GM13977 (cell line): Measurements from ENCODE around the gene MRPS25.

Experiments used
- DNase-seq: peaks from one replicate; pipeline ENCODE4 v3.0.0; 2012; ENCODE audit warnings: low spot score
- CTCF ChIP-seq: IDR thresholded peaks from 2 replicates; pipeline ENCODE4 v1.5.1; 2012; ENCODE audit warnings: mild to moderate bottlenecking, control low read depth; ENCODE audit not compliant: insufficient read depth; ENCODE audit errors: extremely low read depth, missing control alignments
- in situ Hi-C: fragments of 300-500 bp; cut with MboI; formaldehyde crosslinking; loops from one replicate; pipeline ENCODE4 v1.12.0; 2022; ENCODE audit warnings: low sequenced_read_pairs, low pct_unique_long_range_greater_than_20kb, mixed read lengths, inconsistent platforms; ENCODE audit not compliant: unreplicated experiment

The MRPS25 gene

DNA sequence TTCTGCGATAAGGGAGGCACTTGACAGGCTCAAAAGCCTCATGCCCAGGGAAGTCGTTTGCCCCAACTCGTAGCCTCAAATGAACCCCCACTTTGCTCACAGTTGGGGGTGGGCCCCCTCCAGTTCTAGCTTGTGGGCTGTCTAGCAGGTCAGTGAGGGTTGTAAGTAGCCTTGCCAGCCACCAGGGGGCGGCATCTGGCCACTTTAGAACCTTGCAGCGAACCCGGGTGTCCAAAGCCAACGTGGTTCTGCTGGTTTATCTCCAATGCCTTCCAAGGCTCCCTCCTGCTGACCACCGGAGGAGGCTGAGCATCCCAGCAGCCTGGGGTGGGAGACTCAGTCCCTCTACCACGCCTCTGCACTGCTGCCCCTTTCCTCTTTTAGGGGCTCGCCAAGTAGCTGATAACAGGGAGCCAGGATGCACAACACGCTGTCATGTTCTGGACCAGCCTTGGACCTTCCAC, 43.0 kb upstream of the MRPS25 start:
- TF ChIP-seq CTCF: peak; percentile 88
- in situ Hi-C loops: loop anchor here (25.0 kb wide), 1 partner anchor 304 kb away; no protein-coding TSS in a partner anchor
- peak; percentile 88 for DNase-seq

DNA sequence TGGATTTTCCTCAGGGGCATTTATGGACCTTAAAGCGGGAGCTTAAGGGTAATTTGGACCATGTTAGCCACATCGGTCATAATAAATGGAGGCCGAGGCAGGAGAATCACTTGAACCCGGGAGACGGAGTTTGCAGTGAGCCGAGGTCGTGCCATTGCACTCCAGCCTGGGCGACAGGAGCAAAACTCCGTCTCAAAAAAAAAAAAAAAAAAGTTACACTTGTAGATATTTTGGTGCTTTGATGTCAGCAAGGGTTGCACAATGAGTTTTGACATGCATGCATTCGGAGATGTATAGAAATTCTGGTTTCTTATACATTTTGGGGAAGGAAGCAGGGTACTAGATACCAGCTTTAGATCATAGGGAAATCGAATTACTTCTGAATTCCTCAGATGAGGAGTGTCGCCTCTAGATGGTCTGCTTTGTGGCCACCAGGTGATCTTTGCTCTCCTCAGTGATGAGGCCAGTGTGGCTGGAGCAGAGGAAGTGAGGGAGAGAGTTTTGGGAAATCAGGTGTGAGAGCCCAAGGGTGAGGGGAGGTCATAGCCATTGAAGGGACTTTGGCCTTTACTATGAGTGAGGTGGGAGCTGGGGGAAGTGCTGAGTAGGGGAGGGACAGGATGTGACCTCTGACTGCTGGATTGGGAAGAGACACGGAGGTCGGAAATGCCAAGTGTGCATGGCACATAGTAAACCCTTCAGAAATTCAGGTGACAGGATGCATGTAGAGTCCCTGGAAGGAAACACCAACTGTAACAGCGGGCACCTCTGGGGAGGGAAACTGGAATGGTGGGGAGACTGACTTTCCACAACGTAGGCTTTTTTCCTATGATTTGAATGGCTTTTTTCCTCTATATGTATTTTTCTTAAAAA, 42.2 kb upstream of the MRPS25 start:
- in situ Hi-C loops: loop anchor here (25.0 kb wide), 1 partner anchor 305 kb away; no protein-coding TSS in a partner anchor
- TF ChIP-seq CTCF: no peak
- no peak for DNase-seq

DNA sequence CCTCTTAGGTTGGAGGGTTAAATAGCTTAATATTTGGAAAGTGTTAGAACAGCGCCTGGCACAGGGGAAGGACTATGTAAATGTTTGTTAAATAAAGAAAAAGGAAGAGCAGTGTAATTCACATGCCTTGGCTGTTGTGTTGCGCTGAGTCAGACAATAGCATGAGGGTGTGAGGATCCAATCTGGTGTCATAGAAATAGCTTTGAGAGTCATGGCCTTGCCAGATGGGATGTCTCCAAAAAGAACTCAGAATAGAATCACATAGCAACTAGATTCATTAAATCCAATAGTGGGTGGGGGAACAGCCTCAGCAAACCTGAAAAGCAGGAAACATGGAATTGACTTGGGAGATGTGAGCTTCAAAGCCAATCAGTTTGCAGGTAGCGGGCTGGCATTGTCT, 37.7 kb upstream of the MRPS25 start:
- no peak for DNase-seq
- TF ChIP-seq CTCF: no peak
- in situ Hi-C loops: loop anchor here (25.0 kb wide), 1 partner anchor 309 kb away; no protein-coding TSS in a partner anchor

DNA sequence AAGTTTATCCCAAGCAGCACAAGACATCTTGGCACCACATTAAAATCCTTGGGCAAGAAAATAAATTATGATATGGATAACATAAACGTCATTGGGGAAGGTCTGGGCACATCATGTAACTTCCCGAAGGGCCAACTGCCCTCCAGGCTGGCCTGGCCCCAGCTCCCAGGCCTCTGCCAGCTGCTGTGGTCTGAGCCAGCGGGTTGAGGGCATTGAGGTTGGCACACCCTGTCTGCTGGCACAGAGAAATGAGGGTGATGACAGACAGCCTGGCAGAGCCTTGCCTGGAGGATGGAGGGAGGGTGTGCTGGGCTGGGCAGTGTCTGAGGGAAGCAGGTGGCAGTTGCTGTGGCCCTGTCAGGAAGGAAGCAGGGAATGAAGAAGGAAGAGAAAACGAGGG, 37.1 kb upstream of the MRPS25 start:
- DNase-seq: no peak
- no peak for TF ChIP-seq CTCF
- in situ Hi-C loops: loop anchor here (25.0 kb wide), 1 partner anchor 310 kb away; no protein-coding TSS in a partner anchor

DNA sequence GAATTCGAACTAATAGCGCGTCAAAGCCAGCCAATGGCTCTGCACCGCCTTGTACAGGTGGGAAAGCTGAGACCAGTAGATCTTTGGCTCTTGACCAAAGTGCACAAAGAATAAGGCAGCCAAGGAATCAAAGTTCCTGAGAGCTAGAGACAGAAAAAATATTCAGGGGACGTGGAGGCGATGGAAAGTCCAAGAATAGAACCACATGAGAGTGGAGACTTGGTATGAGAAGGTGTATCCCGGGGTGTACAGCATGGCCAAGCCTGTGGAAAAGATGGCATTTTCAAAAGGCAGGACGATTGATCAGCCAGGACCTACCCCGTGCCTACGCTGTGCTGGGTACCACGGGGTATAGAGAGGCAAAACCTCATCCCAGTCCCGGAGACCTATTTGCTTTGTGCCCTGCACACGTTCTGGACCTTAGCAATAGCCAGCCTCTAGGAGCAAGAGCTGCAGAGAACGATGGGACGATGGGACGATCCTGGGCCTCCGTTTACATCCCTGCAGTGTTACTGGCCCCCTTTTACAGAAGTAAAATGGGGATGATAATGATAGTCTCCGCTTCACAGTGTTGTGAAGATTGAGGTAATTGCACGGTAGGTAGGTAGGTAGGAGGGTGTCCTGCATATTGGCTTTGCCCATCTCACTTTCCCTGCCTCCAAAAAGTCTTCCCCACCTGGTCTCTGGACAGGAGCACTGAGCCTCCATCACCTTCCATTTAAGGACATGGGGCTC, 34.4 kb upstream of the MRPS25 start:
- in situ Hi-C loops: loop anchor here (25.0 kb wide), 1 partner anchor 313 kb away; no protein-coding TSS in a partner anchor
- peak; percentile 21 for DNase-seq
- no peak for TF ChIP-seq CTCF

DNA sequence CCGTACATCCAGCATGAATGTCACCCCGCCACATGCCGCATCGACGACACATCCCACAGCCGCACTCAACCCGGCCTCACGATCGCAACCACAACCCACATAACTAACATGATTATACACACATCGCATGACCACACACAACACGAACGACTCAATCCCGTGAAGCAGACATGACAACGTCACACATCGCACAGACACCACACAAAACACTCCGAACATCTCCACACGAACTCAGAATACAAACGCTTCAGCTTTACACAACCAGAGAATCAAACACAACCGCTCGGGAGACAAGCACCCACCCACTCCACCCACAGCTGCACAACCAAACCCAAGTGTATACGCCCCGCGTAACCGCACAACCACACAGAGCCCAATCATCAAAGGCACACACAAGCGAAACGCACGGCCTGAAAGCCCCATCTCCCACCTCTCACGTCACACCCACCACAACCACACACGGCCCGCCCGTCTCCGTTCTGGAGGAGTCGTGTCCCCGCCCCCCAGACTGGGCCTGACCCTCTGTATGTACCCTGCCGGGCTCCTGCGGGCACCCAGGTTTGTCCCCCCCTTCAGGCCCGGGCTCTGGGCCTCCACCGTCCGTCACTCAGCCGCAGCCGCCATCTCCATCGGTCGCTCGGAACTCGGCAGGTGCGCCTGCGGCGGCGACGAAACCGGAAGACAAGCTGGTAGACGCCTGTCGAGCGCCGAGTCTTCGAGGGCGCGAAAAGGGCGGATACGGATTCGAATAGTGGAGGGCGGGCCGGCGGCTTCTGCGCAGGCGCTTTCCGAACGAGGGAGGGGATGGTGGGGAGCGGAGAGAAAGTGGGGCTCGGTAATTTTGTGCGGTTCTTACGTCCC, 33.6 kb upstream of the MRPS25 start, which contains the start of gene RBSN:
Gene RBSN, minus strand, starts transcription at position 646 of the 861 bp plus-strand sequence. CDS start 3,028 bp downstream, outside the sequence.
- no peak for TF ChIP-seq CTCF
- in situ Hi-C loops: no loop called here
- DNase-seq: peak; percentile 91
